GM19035 (cell line): ENCODE data around the gene HADHB.
"Not testable (repeated sequence)": the region's sequence is repeated elsewhere in the genome, so short reads cannot be mapped to it uniquely, and the experiment has no call there.

Source experiments
- ATAC-seq: cut with Tn5 transposase; IDR thresholded peaks from one replicate; pipeline ENCODE4 v1.9.1; 2021; ENCODE audit not compliant: unreplicated experiment

The HADHB gene

DNA sequence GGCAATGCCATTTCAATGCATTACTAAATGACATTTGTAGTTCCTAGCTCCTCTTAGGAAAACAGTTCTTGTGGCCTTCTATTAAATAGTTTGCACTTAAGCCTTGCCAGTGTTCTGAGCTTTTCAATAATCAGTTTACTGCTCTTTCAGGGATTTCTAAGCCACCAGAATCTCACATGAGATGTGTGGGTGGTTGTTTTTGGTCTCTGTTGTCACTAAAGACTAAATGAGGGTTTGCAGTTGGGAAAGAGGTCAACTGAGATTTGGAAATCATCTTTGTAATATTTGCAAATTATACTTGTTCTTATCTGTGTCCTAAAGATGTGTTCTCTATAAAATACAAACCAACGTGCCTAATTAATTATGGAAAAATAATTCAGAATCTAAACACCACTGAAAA, 45.3 kb downstream of the HADHB start:
- ATAC-seq: no peak

GRCh38 chr2:26292646-26293045, 47.9 kb downstream of the HADHB start:
- ATAC-seq: no peak

GRCh38 chr2:26295511-26295910, 50.8 kb downstream of the HADHB start:
- no peak for ATAC-seq

- no peak for ATAC-seq
Observed at GRCh38 chr2:26297061-26297460, 52.3 kb downstream of the HADHB start.

- no peak for ATAC-seq
Observed at GRCh38 chr2:26298286-26298637, 53.5 kb downstream of the HADHB start.

DNA sequence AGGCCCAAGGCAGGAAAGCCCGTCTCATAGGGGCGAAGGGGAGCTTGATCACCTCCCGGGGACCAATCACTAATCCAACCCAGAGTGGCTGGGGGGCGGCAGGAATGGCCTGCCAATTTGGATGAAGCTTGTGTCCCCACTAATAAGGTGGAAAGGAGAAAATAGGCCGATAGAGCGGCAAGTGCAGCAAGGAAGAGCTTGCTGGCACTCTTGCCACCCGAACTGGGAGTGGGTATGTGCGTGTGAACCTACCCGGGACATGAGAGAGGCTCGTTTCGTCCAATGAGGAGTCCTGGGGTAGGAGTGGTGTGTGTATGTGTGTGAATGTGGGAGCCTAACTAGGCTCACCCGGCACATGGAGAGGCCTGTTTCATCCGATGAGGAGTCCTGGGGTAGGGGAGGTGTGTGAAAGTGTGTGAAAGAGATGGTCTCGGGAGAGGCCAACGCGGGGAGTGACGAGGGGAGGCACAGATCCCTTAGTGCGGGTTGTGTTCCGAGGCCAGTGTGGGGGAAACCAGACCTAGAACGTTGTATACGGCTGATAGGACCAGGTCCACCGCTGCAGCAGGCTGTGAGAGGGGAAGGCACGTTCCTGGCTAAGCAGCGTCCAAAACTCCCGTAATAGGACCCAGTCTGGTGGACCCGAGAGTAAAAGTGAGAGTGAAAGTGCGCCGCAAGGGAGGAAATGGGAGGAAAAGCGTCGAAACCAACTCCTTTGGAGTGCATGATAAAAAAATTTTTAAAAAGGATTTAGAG, 54.1 kb downstream of the HADHB start:
- no peak for ATAC-seq

DNA sequence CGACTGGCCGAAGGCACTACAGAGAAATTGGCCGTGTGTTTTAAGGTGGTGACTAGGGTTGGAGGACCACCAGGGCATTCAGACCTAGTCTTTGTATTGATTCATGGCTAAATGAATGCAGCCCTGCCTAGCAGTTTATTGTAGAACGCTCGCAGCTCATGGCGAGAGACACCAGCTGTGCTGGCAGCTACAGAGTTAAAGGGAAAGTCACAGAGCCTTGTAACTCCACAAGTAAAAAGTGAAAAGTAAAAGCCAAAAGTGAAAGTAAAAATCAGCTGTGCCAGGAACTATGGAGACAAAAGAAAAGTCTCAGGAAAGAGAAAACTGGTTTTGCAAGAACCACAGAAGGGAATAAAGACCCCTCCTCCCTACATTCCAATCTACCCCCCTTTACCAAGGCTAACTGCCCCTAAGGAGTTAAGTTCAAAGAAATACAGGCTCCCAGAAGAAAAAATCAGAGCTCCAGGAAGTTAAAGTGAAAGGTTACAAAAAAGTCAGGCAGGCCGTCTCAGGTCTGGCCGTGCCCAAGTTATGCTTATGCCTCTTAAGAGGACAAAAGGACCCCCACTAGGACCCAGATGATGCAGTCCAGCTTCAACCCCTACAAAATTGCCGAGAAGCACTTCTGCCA, 54.8 kb downstream of the HADHB start:
- ATAC-seq: no peak

GRCh38 chr2:26300234-26300925, 55.6 kb downstream of the HADHB start:
- no peak for ATAC-seq

- ATAC-seq: no peak
Observed at GRCh38 chr2:26302846-26303245, 58.1 kb downstream of the HADHB start.

GRCh38 chr2:26305094-26305493, 60.4 kb downstream of the HADHB start:
- ATAC-seq: not testable (repeated sequence)

DNA sequence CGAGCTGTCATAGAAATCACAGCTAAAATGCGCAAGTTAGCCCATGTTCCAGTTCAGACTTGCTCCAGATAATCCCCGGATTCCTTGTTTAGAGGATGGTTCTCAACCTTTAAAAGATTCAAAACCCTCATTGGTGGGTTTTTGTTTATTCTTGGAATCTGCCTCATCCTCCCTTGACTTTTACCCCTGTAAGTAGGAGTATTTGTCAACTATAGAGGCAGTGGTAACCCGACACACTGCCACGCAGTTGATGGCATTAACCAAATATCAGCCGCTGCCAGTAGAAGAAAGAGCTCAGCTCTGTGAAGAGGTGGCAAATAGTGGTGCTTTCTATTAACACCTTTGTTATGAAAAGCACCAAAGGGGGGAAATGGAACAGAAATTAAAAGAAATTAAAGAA, 60.8 kb downstream of the HADHB start:
- ATAC-seq: no peak

DNA sequence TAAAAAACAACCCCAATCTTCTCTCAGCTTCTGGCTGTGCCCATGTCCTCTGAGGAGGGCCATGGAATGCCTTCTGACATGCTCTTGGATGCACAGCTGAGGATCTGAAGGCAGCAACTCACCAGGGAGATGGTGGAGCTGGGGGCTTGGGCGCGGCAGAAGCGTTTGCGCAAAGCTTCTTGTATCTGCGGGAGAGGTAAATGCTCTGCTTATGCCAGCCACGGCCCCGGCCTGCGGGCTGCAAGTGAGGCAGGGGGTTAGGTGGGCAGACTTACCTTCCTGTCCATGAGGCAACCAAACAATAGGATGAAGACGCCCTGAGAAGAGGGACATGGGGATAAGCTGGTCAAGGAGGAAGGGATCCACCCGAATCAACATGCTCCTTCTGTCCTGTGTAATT, 65.2 kb downstream of the HADHB start:
- ATAC-seq: no peak

- ATAC-seq: no peak
Observed at GRCh38 chr2:26312471-26312870, 67.7 kb downstream of the HADHB start.

- ATAC-seq: no peak
Observed at GRCh38 chr2:26313446-26313845, 68.7 kb downstream of the HADHB start.

DNA sequence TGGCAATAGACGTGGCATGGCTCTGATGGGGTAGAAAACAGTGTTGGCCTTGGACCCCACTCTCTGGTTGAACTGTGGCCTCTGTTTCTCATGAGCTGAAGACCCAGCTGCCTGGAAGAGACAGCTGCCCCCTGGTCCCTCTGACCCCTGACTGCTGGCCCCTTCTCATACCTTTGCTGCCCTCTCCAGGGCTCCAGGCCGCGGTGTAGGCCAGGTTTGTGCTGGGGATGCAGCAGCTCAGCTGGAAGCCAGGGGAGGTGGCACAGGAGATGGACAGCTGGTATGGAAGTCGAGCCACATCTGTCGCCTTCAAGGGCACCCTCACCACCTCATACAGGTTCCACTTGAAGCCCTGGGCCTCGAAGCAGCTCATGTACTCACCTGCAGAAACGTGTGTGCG, 69.5 kb downstream of the HADHB start:
- no peak for ATAC-seq

DNA sequence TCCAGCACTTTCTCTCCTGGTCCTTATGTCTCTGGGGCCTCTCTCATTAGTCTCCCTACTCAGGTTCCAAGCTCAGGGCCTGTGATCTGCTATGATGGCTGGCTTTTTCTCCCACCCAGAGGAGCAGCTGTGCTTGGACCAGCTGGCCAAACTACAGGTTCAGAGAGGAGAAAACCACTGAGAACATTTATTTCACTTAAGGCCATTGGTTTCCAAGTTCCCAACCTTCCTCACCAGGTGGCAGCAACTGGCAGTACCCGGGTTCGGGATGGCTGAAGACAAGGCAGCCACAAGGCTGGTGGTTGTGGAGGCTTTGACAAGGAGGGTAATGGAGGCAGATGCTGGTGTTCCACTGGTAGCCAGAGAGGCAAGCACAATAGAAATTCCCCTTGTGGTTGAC, 71.3 kb downstream of the HADHB start:
- ATAC-seq: no peak

- ATAC-seq: no peak
Observed at GRCh38 chr2:26316845-26317244, 72.1 kb downstream of the HADHB start.

GRCh38 chr2:26317377-26318105, 72.8 kb downstream of the HADHB start:
- no peak for ATAC-seq

DNA sequence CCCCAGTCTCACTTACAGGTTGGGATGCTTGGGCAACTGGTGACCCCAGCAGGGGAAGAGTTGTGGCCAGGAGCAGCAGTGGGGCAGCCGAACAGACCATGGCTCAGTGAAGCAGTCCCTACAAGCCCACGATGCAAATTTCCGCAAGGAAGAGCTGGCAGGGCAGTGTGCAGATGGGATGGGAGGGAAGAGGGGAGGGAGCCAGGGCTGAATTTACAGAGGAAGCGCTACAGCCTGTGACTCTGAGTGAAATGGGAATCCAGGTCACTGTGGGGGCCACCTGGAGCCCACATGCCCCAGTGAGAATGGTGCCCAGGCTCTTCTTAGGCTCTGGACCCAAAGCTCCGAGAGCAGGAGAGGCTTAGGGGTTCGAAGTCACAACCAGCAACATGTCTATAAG, 74.2 kb downstream of the HADHB start:
- no peak for ATAC-seq

DNA sequence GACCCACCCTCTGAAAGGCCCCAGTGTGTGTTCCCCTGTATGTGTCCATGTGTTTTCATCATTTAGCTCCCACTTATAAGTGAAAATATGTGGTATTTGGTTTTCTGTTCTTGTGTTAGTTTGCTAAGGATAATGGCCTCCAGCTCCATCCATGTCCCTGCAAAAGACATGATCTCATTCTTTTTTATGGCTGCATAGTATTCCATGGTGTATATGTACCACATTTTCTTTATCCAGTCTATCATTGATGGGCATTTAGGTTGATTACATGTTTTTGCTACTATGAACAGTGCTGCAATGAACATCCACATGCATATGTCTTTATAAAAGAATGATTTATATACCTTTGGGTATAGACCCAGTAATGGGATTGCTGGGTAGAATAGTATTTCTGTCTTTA, 79.7 kb downstream of the HADHB start:
- ATAC-seq: not testable (repeated sequence)

DNA sequence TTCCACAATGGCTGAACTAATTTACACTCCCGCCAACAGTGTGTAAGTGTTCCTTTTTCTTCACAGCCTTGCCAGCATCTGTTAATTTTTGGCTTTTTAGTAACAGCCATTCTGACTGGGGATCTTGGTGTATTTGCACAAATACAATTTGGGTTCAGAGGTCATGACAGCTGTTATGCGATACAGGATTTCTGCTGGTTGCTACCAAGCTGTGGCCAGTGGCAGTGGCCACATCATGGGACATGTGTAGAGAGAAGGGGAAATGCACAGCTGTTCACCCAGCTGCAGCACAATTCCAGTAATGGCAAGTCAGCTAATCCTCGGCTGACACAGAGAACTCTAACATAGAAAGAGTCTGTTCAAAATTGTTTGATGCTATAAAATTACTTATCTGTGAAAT, 80.2 kb downstream of the HADHB start:
- ATAC-seq: no peak

- ATAC-seq: no peak
Observed at GRCh38 chr2:26325851-26326250, 81.1 kb downstream of the HADHB start.
